Liver (tissue), 3 donors: Measurements from ENCODE around the gene ACBD3.

Experiments
- ATF3 ChIP-seq: IDR thresholded peaks from 2 replicates; pipeline ENCODE4 v1.6.1; 2016; ENCODE audit warnings: antibody characterized with exemption
- CTCF ChIP-seq: fragments of 150-350 bp; IDR thresholded peaks from 2 replicates; pipeline ENCODE4 v1.5.1; 2017; ENCODE audit warnings: improper control_type of control experiment, low read depth, low read length; ENCODE audit not compliant: missing input control
- GABPA ChIP-seq, 2 donors: IDR thresholded peaks in 1 of 2; conservative IDR thresholded peaks in 1 of 2; 2 replicates each; pipeline ENCODE4 v1.6.1; 2016; ENCODE audit warnings: antibody characterized with exemption in 2 of 2, mild to moderate bottlenecking in 1 of 2, moderate library complexity in 1 of 2
- HNF4A ChIP-seq, 2 donors: conservative IDR thresholded peaks; 2 replicates each; pipeline ENCODE4 v1.6.1; 2016; ENCODE audit warnings: antibody characterized with exemption in 2 of 2, mild to moderate bottlenecking in 2 of 2
- RAD21 ChIP-seq, 2 donors: IDR thresholded peaks; 2 replicates each; pipeline ENCODE4 v1.6.1; 2016; ENCODE audit warnings: antibody characterized with exemption in 2 of 2, mild to moderate bottlenecking in 2 of 2
- RXRA ChIP-seq, 2 donors: IDR thresholded peaks; 2 replicates each; pipeline ENCODE4 v1.6.1; 2017 to 2018; ENCODE audit warnings: antibody characterized with exemption in 2 of 2, mild to moderate bottlenecking in 1 of 2
- SP1 ChIP-seq: IDR thresholded peaks from 2 replicates; pipeline ENCODE4 v1.6.1; 2018; ENCODE audit warnings: antibody characterized with exemption, mild to moderate bottlenecking
- TAF1 ChIP-seq: conservative IDR thresholded peaks from 2 replicates; pipeline ENCODE4 v1.6.1; 2016; ENCODE audit warnings: antibody characterized with exemption, mild to moderate bottlenecking
- TF ChIP-seq, protein P1 (sequence below): IDR thresholded peaks from 2 replicates; pipeline ENCODE4 v1.6.1; 2016; ENCODE audit warnings: antibody characterized with exemption, mild to moderate bottlenecking
- TF ChIP-seq, protein P2 (sequence below): IDR thresholded peaks from 2 replicates; pipeline ENCODE4 v1.6.1; 2016; ENCODE audit warnings: antibody characterized with exemption
- donor health status: healthy.
- donor health status: healthy.

DNA sequence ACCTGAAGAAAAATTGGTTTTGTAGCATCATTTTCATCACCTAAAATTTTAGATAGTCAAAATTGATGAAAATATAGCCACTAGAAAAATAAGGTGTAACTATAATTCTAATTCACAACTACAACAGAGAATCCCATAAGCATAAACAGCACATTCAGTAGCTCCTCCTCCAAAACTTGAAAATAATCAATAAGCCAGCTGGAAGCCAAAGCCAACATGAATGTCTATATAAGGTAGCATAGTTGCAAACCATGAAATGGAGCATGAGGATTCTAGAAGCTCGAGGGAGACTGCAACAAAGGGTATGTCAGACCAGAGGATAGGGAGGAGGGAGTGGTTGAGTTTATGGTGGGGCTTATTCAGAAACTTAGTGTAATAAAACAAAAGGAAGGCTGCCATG lies 22.4 kb downstream of the ACBD3 start:
- no peak for TF ChIP-seq SP1
- TF ChIP-seq CTCF, result no peak
- TF ChIP-seq GABPA (IDR thresholded peaks at IDR 0.05 in 1 of 2, conservative IDR thresholded peaks at IDR 0.05 in 1 of 2), result no peak
- TF ChIP-seq ATF3, result no peak
- TF ChIP-seq TAF1, result no peak
- TF ChIP-seq, protein P1, sequence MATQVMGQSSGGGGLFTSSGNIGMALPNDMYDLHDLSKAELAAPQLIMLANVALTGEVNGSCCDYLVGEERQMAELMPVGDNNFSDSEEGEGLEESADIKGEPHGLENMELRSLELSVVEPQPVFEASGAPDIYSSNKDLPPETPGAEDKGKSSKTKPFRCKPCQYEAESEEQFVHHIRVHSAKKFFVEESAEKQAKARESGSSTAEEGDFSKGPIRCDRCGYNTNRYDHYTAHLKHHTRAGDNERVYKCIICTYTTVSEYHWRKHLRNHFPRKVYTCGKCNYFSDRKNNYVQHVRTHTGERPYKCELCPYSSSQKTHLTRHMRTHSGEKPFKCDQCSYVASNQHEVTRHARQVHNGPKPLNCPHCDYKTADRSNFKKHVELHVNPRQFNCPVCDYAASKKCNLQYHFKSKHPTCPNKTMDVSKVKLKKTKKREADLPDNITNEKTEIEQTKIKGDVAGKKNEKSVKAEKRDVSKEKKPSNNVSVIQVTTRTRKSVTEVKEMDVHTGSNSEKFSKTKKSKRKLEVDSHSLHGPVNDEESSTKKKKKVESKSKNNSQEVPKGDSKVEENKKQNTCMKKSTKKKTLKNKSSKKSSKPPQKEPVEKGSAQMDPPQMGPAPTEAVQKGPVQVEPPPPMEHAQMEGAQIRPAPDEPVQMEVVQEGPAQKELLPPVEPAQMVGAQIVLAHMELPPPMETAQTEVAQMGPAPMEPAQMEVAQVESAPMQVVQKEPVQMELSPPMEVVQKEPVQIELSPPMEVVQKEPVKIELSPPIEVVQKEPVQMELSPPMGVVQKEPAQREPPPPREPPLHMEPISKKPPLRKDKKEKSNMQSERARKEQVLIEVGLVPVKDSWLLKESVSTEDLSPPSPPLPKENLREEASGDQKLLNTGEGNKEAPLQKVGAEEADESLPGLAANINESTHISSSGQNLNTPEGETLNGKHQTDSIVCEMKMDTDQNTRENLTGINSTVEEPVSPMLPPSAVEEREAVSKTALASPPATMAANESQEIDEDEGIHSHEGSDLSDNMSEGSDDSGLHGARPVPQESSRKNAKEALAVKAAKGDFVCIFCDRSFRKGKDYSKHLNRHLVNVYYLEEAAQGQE, result no peak
- TF ChIP-seq HNF4A (conservative IDR thresholded peaks at IDR 0.05), result no peak
- no peak for TF ChIP-seq RAD21 (IDR thresholded peaks at IDR 0.05)
- TF ChIP-seq, protein P2, sequence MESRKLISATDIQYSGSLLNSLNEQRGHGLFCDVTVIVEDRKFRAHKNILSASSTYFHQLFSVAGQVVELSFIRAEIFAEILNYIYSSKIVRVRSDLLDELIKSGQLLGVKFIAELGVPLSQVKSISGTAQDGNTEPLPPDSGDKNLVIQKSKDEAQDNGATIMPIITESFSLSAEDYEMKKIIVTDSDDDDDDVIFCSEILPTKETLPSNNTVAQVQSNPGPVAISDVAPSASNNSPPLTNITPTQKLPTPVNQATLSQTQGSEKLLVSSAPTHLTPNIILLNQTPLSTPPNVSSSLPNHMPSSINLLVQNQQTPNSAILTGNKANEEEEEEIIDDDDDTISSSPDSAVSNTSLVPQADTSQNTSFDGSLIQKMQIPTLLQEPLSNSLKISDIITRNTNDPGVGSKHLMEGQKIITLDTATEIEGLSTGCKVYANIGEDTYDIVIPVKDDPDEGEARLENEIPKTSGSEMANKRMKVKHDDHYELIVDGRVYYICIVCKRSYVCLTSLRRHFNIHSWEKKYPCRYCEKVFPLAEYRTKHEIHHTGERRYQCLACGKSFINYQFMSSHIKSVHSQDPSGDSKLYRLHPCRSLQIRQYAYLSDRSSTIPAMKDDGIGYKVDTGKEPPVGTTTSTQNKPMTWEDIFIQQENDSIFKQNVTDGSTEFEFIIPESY, result no peak
- TF ChIP-seq RXRA (IDR thresholded peaks at IDR 0.05), result no peak
